ENCODE results near the gene PIK3CA.

GRCh38 chr3:179189759-179190158 lies 41.6 kb downstream of the PIK3CA start:
- TF ChIP-seq CTCF (conservative IDR thresholded peaks at IDR 0.05; ENCODE audit: low read depth, low read length) = no peak
- no peak for TF ChIP-seq EZH2 (IDR thresholded peaks at IDR 0.05; ENCODE audit: low read length, unreplicated experiment)
- TF ChIP-seq EZH2phosphoT487 (IDR thresholded peaks at IDR 0.05; ENCODE audit: borderline replicate concordance, low read length) = no peak
